Activated naive CD8-positive, alpha-beta T cell treated with anti-CD3 and anti-CD28 coated beads, Interleukin-2, amount 10 ng/mL, durations not matched to agents 7 days and 5 days (primary cell): ENCODE results near the gene GIMAP5. TPM values are rescaled to one million over a fixed set of nuclear protein-coding genes. Genes with fewer than 3 reads are reported as not detected.

Source experiments
- ATAC-seq: fragments of 150-1000 bp; cut with Tn5 transposase; one replicate; pipeline ENCODE4 v1.10.0; 2021; ENCODE audit warnings: low read depth, moderate library complexity
- POLR2A ChIA-PET: fragments of 350-600 bp; sonication (Branson Sonifier 250); formaldehyde crosslinking; loops from one replicate; lab custom pipeline; 2021; ENCODE audit warnings: antibody characterized with exemption; lab: Charles Lee
- DNase-seq: peaks from one replicate; pipeline ENCODE4 v3.0.0; 2021
- H3K27ac Mint-ChIP-seq: one replicate; pipeline ENCODE4 v1.8.0; 2022; ENCODE audit warnings: mild to moderate bottlenecking, mixed read lengths
- H3K27me3 Mint-ChIP-seq: one replicate; pipeline ENCODE4 v1.8.0; 2022; ENCODE audit warnings: mild to moderate bottlenecking, moderate library complexity, mixed read lengths
- H3K36me3 Mint-ChIP-seq: one replicate; pipeline ENCODE4 v1.8.0; 2021; ENCODE audit warnings: mild to moderate bottlenecking, mixed read lengths
- H3K4me1 Mint-ChIP-seq: one replicate; pipeline ENCODE4 v1.8.0; 2021; ENCODE audit warnings: mixed read lengths
- H3K4me3 Mint-ChIP-seq: one replicate; pipeline ENCODE4 v1.8.0; 2022; ENCODE audit warnings: mild to moderate bottlenecking, moderate library complexity, mixed read lengths
- H3K9me3 Mint-ChIP-seq: one replicate; pipeline ENCODE4 v1.8.0; 2021; ENCODE audit warnings: mixed read lengths
- total RNA-seq, 2 experiments: library from RNA; stranded (reverse); gene quantifications; one replicate each; pipeline ENCODE4 v1.2.3, GENCODE V29; 2021

GIMAP5 gene
- total RNA-seq, 2 experiments from 2014 or later = 112 to 123 TPM

- Mint-ChIP-seq H3K36me3 (peaks cover 91% of the 10 kb centered on the region), H3K9me3 (peaks cover 16% of the 10 kb centered on the region), H3K27ac (peak overlapping the region; percentile 39), H3K4me3 (peak overlapping the region; percentile 61), H3K27me3 (no peaks in the 10 kb centered on the region), H3K4me1 (peaks cover 58% of the 10 kb centered on the region)
- POLR2A ChIA-PET = interaction anchor here (1.2 to 4.2 kb wide), 3 partner anchors 10 to 271 kb away, joined by 3 to 23 read pairs (median 5); partner anchors contain the start of gene GIMAP5
- DNase-seq (no peak), ATAC-seq (peak; percentile 23)
Observed at GRCh38 chr7:150722431-150722931, 14.7 kb upstream of the GIMAP5 start.

GRCh38 chr7:150723467-150723866, 13.8 kb upstream of the GIMAP5 start:
- peak overlapping the region; percentile 61 for H3K4me3 Mint-ChIP-seq
- DNase-seq = no peak
- peaks cover 56% of the 10 kb centered on the region for H3K4me1 Mint-ChIP-seq
- POLR2A ChIA-PET = interaction anchor here (0.7 to 4.2 kb wide), 4 partner anchors 9 to 273 kb away, joined by 3 to 23 read pairs (median 4); partner anchors contain the start of genes GIMAP5 and GIMAP8
- peaks cover 22% of the 10 kb centered on the region for H3K9me3 Mint-ChIP-seq
- ATAC-seq = no peak
- H3K27me3 Mint-ChIP-seq = no peaks in the 10 kb centered on the region
- H3K27ac Mint-ChIP-seq = peak overlapping the region; percentile 57
- peaks cover 93% of the 10 kb centered on the region for H3K36me3 Mint-ChIP-seq

- ATAC-seq = no peak
- Mint-ChIP-seq H3K27me3 (no peaks in the 10 kb centered on the region), H3K27ac (peak overlapping the region; percentile 3), H3K4me3 (no peak overlapping the region), H3K9me3 (peaks cover 30% of the 10 kb centered on the region), H3K36me3 (peaks cover 71% of the 10 kb centered on the region), H3K4me1 (peaks cover 53% of the 10 kb centered on the region)
- DNase-seq = no peak
- POLR2A ChIA-PET = interaction anchor here (0.9 to 1.0 kb wide), 2 partner anchors 10 to 274 kb away, joined by 3 to 4 read pairs; no protein-coding TSS in a partner anchor
Observed at GRCh38 chr7:150727381-150727780, 9.8 kb upstream of the GIMAP5 start.

GRCh38 chr7:150728011-150728410, 9.2 kb upstream of the GIMAP5 start:
- H3K27me3 Mint-ChIP-seq = no peaks in the 10 kb centered on the region
- POLR2A ChIA-PET = interaction anchor here (0.9 kb wide), 1 partner anchor 11 kb away, joined by 4 read pairs; no protein-coding TSS in a partner anchor
- no peak for DNase-seq
- H3K9me3 Mint-ChIP-seq = peaks cover 30% of the 10 kb centered on the region
- no peak for ATAC-seq
- no peak overlapping the region for H3K4me3 Mint-ChIP-seq
- H3K4me1 Mint-ChIP-seq = peaks cover 53% of the 10 kb centered on the region
- H3K36me3 Mint-ChIP-seq = peaks cover 65% of the 10 kb centered on the region
- no peak overlapping the region for H3K27ac Mint-ChIP-seq

GRCh38 chr7:150728609-150729008, 8.6 kb upstream of the GIMAP5 start:
- Mint-ChIP-seq H3K27ac (no peak overlapping the region), H3K4me1 (peaks cover 54% of the 10 kb centered on the region), H3K27me3 (no peaks in the 10 kb centered on the region), H3K4me3 (no peak overlapping the region), H3K9me3 (peaks cover 30% of the 10 kb centered on the region), H3K36me3 (peaks cover 59% of the 10 kb centered on the region)
- DNase-seq (no peak), ATAC-seq (no peak)
- POLR2A ChIA-PET = interaction anchor here (0.9 kb wide), 1 partner anchor 9 kb away, joined by 3 read pairs; the partner anchor contains the start of gene GIMAP5

- Mint-ChIP-seq H3K9me3 (peaks cover 16% of the 10 kb centered on the region), H3K27ac (peak overlapping the region; percentile 97), H3K27me3 (no peaks in the 10 kb centered on the region), H3K4me3 (peak overlapping the region; percentile 80), H3K4me1 (peaks cover 72% of the 10 kb centered on the region), H3K36me3 (peaks cover 28% of the 10 kb centered on the region)
- POLR2A ChIA-PET = interaction anchor here (0.8 to 4.4 kb wide), 16 partner anchors 9 to 283 kb away, joined by 3 to 37 read pairs (median 6); partner anchors contain the start of genes GIMAP1, GIMAP2, GIMAP4 and GIMAP6
- ATAC-seq = peak; percentile 68
- no peak for DNase-seq
Observed at GRCh38 chr7:150731916-150732315, 5.3 kb upstream of the GIMAP5 start.

- Mint-ChIP-seq H3K27ac (peak overlapping the region; percentile 97), H3K4me3 (peak overlapping the region; percentile 80), H3K27me3 (no peaks in the 10 kb centered on the region), H3K4me1 (peaks cover 67% of the 10 kb centered on the region), H3K9me3 (peaks cover 10% of the 10 kb centered on the region), H3K36me3 (peaks cover 20% of the 10 kb centered on the region)
- ATAC-seq (peak; percentile 24), DNase-seq (no peak)
- POLR2A ChIA-PET = interaction anchor here (0.6 to 4.4 kb wide), 15 partner anchors 8 to 284 kb away, joined by 3 to 37 read pairs (median 6); partner anchors contain the start of genes GIMAP1, GIMAP2, GIMAP4 and GIMAP6
Observed at GRCh38 chr7:150732786-150733481, 4.3 kb upstream of the GIMAP5 start.

- DNase-seq (no peak), ATAC-seq (no peak)
- peaks cover 20% of the 10 kb centered on the region for H3K36me3 Mint-ChIP-seq
- no peaks in the 10 kb centered on the region for H3K27me3 Mint-ChIP-seq
- POLR2A ChIA-PET = interaction anchor here (1.7 to 4.4 kb wide), 7 partner anchors 10 to 284 kb away, joined by 4 to 37 read pairs (median 14); partner anchors contain the start of genes GIMAP1, GIMAP4 and GIMAP7
- H3K4me1 Mint-ChIP-seq = peaks cover 66% of the 10 kb centered on the region
- H3K4me3 Mint-ChIP-seq = peak overlapping the region; percentile 80
- peak overlapping the region; percentile 97 for H3K27ac Mint-ChIP-seq
- peaks cover 6% of the 10 kb centered on the region for H3K9me3 Mint-ChIP-seq
Observed at GRCh38 chr7:150733482-150734095, 3.6 kb upstream of the GIMAP5 start.

GRCh38 chr7:150734254-150734653, 3.0 kb upstream of the GIMAP5 start:
- POLR2A ChIA-PET = interaction anchor here (4.4 kb wide), 1 partner anchor 12 kb away, joined by 23 read pairs; no protein-coding TSS in a partner anchor
- peaks cover 65% of the 10 kb centered on the region for H3K4me1 Mint-ChIP-seq
- H3K27me3 Mint-ChIP-seq = no peaks in the 10 kb centered on the region
- H3K36me3 Mint-ChIP-seq = peaks cover 20% of the 10 kb centered on the region
- peaks cover 2% of the 10 kb centered on the region for H3K9me3 Mint-ChIP-seq
- DNase-seq (no peak), ATAC-seq (no peak)
- H3K4me3 Mint-ChIP-seq = no peak overlapping the region
- H3K27ac Mint-ChIP-seq = peak overlapping the region; percentile 98

- no peaks in the 10 kb centered on the region for H3K27me3 Mint-ChIP-seq
- H3K4me1 Mint-ChIP-seq = peaks cover 68% of the 10 kb centered on the region
- DNase-seq = no peak
- no peak for ATAC-seq
- H3K4me3 Mint-ChIP-seq = peak overlapping the region; percentile 98
- peak overlapping the region; percentile 98 for H3K27ac Mint-ChIP-seq
- H3K36me3 Mint-ChIP-seq = peaks cover 28% of the 10 kb centered on the region
- POLR2A ChIA-PET = interaction anchor here (0.6 to 5.5 kb wide), 4 partner anchors 19 to 168 kb away, joined by 3 to 33 read pairs (median 10); partner anchors contain the start of genes GIMAP1 and GIMAP4
- no peaks in the 10 kb centered on the region for H3K9me3 Mint-ChIP-seq
Observed at GRCh38 chr7:150735596-150736358, 1.4 kb upstream of the GIMAP5 start.

- DNase-seq (no peak), ATAC-seq (peak; percentile 8)
- Mint-ChIP-seq H3K4me3 (peak overlapping the region; percentile 98), H3K27me3 (no peaks in the 10 kb centered on the region), H3K9me3 (no peaks in the 10 kb centered on the region), H3K27ac (peak overlapping the region; percentile 98), H3K4me1 (peaks cover 71% of the 10 kb centered on the region), H3K36me3 (peaks cover 36% of the 10 kb centered on the region)
- POLR2A ChIA-PET = interaction anchor here (0.6 to 5.5 kb wide), 12 partner anchors 8 to 567 kb away, joined by 3 to 35 read pairs (median 11); partner anchors contain the start of genes GIMAP1, GIMAP2, GIMAP6 and GIMAP8
Observed at GRCh38 chr7:150736864-150737263, 354 bp upstream of the GIMAP5 start.

- POLR2A ChIA-PET = interaction anchor here (0.6 to 5.5 kb wide), 20 partner anchors 8 to 902 kb away, joined by 3 to 35 read pairs (median 8); partner anchors contain the start of genes GIMAP1, GIMAP2, GIMAP4 and GIMAP6
- peak overlapping the region; percentile 98 for H3K27ac Mint-ChIP-seq
- peaks cover 48% of the 10 kb centered on the region for H3K36me3 Mint-ChIP-seq
- DNase-seq (no peak), ATAC-seq (no peak)
- H3K9me3 Mint-ChIP-seq = no peaks in the 10 kb centered on the region
- peak overlapping the region; percentile 98 for H3K4me3 Mint-ChIP-seq
- peaks cover 71% of the 10 kb centered on the region for H3K4me1 Mint-ChIP-seq
- no peaks in the 10 kb centered on the region for H3K27me3 Mint-ChIP-seq
Observed at GRCh38 chr7:150738092-150738491, 874 bp downstream of the GIMAP5 start.
